Keratinocyte (primary cell): ENCODE data around the gene TBP. TPM values are rescaled to one million over a fixed set of nuclear protein-coding genes. Genes with fewer than 3 reads are reported as not detected.

ENCODE experiments used
- DNase-seq: peaks from one replicate; pipeline ENCODE4 v3.0.0-alpha.2; 2011; ENCODE audit warnings: low read depth, missing footprints, low spot score
- FAIRE-seq: peaks from 2 replicates; lab custom pipeline; 2011; peaks lifted over from hg19 to GRCh38; lab: Jason Lieb, UNC
- H2AFZ ChIP-seq: 2 replicates; pipeline ENCODE4 v1.6.0; 2012; ENCODE audit warnings: low read length, control low read depth, inconsistent platforms; ENCODE audit not compliant: control insufficient read depth
- H3K27ac ChIP-seq: 2 replicates; pipeline ENCODE4 v1.5.1; 2011; ENCODE audit warnings: low read length; ENCODE audit not compliant: control insufficient read depth, insufficient read depth
- H3K27me3 ChIP-seq: 3 replicates; pipeline ENCODE4 v1.6.0; 2011; ENCODE audit warnings: low read length; ENCODE audit not compliant: control insufficient read depth, insufficient read depth; ENCODE audit errors: extremely low read depth
- H3K36me3 ChIP-seq, 2 experiments: 2 replicates in 1 of 2; 3 replicates in 1 of 2; pipeline ENCODE4 v1.5.1; 2011; ENCODE audit warnings: low read length in 2 of 2, mild to moderate bottlenecking in 1 of 2; ENCODE audit not compliant: control insufficient read depth in 2 of 2, insufficient read depth in 2 of 2; ENCODE audit errors: extremely low read depth in 1 of 2
- H3K4me1 ChIP-seq: 3 replicates; pipeline ENCODE4 v1.5.1; 2011; ENCODE audit warnings: low read length; ENCODE audit not compliant: control insufficient read depth, insufficient read depth; ENCODE audit errors: extremely low read depth
- H3K4me2 ChIP-seq: 3 replicates; pipeline ENCODE4 v1.6.0; 2011; ENCODE audit warnings: low read depth, low read length; ENCODE audit not compliant: control insufficient read depth, insufficient read depth; ENCODE audit errors: extremely low read depth
- H3K4me3 ChIP-seq, 3 experiments: fragments of 200-600 bp in 1 of 3; sonication (generic) in 1 of 3; 2 replicates in 2 of 3; 3 replicates in 1 of 3; pipeline ENCODE4 v1.5.1; 2011 to 2016; ENCODE audit warnings: low read length in 3 of 3, mild to moderate bottlenecking in 3 of 3, control low read depth in 2 of 3, inconsistent platforms in 1 of 3, low read depth in 1 of 3, mixed read lengths in 1 of 3, mixed run types in 1 of 3, moderate library complexity in 1 of 3; ENCODE audit not compliant: control insufficient read depth in 2 of 3, insufficient read depth in 2 of 3; ENCODE audit errors: extremely low read depth in 1 of 3
- H3K79me2 ChIP-seq: 2 replicates; pipeline ENCODE4 v1.6.0; 2012; ENCODE audit warnings: low read length; ENCODE audit not compliant: control insufficient read depth, insufficient read depth
- H3K9ac ChIP-seq: 3 replicates; pipeline ENCODE4 v1.6.0; 2011; ENCODE audit warnings: low read length; ENCODE audit not compliant: control insufficient read depth, insufficient read depth; ENCODE audit errors: extremely low read depth
- H3K9me1 ChIP-seq: 3 replicates; pipeline ENCODE4 v1.6.0; 2011; ENCODE audit warnings: low read length; ENCODE audit not compliant: control insufficient read depth, insufficient read depth; ENCODE audit errors: extremely low read depth
- H3K9me3 ChIP-seq: 2 replicates; pipeline ENCODE4 v1.5.1; 2012; ENCODE audit warnings: low read depth, low read length; ENCODE audit not compliant: control insufficient read depth
- H4K20me1 ChIP-seq: 3 replicates; pipeline ENCODE4 v1.6.0; 2011; ENCODE audit warnings: low read length; ENCODE audit not compliant: control insufficient read depth, insufficient read depth; ENCODE audit errors: extremely low read depth
- CTCF ChIP-seq, 3 experiments: IDR thresholded peaks in 1 of 3; conservative IDR thresholded peaks in 1 of 3; optimal IDR thresholded peaks in 1 of 3; 2 replicates in 2 of 3; 3 replicates in 1 of 3; pipeline versions ENCODE3 to v1.5.1; 2011; ENCODE audit warnings: low read length in 3 of 3, mild to moderate bottlenecking in 3 of 3, moderate library complexity in 2 of 3, control low read depth in 1 of 3, inconsistent platforms in 1 of 3; ENCODE audit not compliant: insufficient read depth in 2 of 3; ENCODE audit errors: extremely low read depth in 1 of 3
- EZH2 ChIP-seq: IDR thresholded peaks from one replicate; pipeline ENCODE4 v1.6.1; 2012; ENCODE audit warnings: inconsistent platforms, mild to moderate bottlenecking, low read length, moderate library complexity
- dilution Hi-C: fragments of 300-500 bp; cut with MboI; formaldehyde crosslinking; loops from one replicate; pipeline ENCODE4 v1.7.0; 2020; ENCODE audit warnings: low sequenced_read_pairs; ENCODE audit not compliant: extremely low pct_ligation_motif_present
- polyA plus RNA-seq, 5 experiments: library from polyadenylated mRNA; depleted of rRNA in 3 of 5; stranded (reverse) in 3 of 5; stranded (forward) in 1 of 5; unstranded in 1 of 5; fragments of >200 nt; gene quantifications; 1 replicate in 1 of 5; 2 replicates in 3 of 5; 3 replicates in 1 of 5; pipeline versions ENCODE4 v1.2.1 to v1.2.3, GENCODE V29; 2011 to 2012; ENCODE audit warnings: missing spikeins in 2 of 5, low read depth in 1 of 5, low replicate concordance in 1 of 5

The TBP gene
- polyA plus RNA-seq, 1 donor (not counting 4 experiments of a cell fraction or from before 2014, with no cell fraction given): 17.3 TPM

- Histone ChIP-seq H2AFZ (no peak overlapping the region), H3K36me3 (peaks cover 22 to 44% of the 10 kb centered on the region in 2 experiments), H3K9me3 (no peaks in the 10 kb centered on the region), H4K20me1 (no peaks in the 10 kb centered on the region), H3K9ac (no peak overlapping the region), H3K79me2 (no peaks in the 10 kb centered on the region), H3K4me2 (no peak overlapping the region), H3K4me3 (no peak overlapping the region), H3K27me3 (no peaks in the 10 kb centered on the region), H3K4me1 (no peaks in the 10 kb centered on the region), H3K9me1 (no peaks in the 10 kb centered on the region), H3K27ac (no peak overlapping the region)
- FAIRE-seq: no peak
- no peak for DNase-seq
- dilution Hi-C loops: no loop called here
- TF ChIP-seq CTCF (optimal IDR thresholded peaks at IDR 0.05 in 1 of 3, IDR thresholded peaks at IDR 0.05 in 1 of 3, conservative IDR thresholded peaks at IDR 0.05 in 1 of 3; ENCODE audit: extremely low read depth in 1 of 3, insufficient read depth in 2 of 3, low read length in 3 of 3) (no peak), EZH2 (no peak)
These were observed 21.2 kb upstream of the TBP start for GRCh38 chr6:170532867-170533488.

- no peak overlapping the region for H3K4me2 ChIP-seq
- DNase-seq (no peak), FAIRE-seq (no peak)
- H3K9me1 ChIP-seq: no peaks in the 10 kb centered on the region
- H3K9ac ChIP-seq: no peak overlapping the region
- no peaks in the 10 kb centered on the region for H3K9me3 ChIP-seq
- TF ChIP-seq EZH2: no peak
- no peak for TF ChIP-seq CTCF (optimal IDR thresholded peaks at IDR 0.05 in 1 of 3, IDR thresholded peaks at IDR 0.05 in 1 of 3, conservative IDR thresholded peaks at IDR 0.05 in 1 of 3; ENCODE audit: extremely low read depth in 1 of 3, insufficient read depth in 2 of 3, low read length in 3 of 3)
- no peaks in the 10 kb centered on the region for H3K27me3 ChIP-seq
- H4K20me1 ChIP-seq: no peaks in the 10 kb centered on the region
- no peaks in the 10 kb centered on the region for H3K4me1 ChIP-seq
- no peak overlapping the region for H3K27ac ChIP-seq
- H2AFZ ChIP-seq: no peak overlapping the region
- H3K4me3 ChIP-seq: no peak overlapping the region
- H3K79me2 ChIP-seq: peaks cover 2% of the 10 kb centered on the region
- dilution Hi-C loops: no loop called here
- peaks cover 24 to 48% of the 10 kb centered on the region in 2 experiments for H3K36me3 ChIP-seq
These were observed 20.4 kb upstream of the TBP start for GRCh38 chr6:170533792-170534191.
